ENCODE data around the gene CBX8. TPM values are rescaled to one million over a fixed set of nuclear protein-coding genes. Genes with fewer than 3 reads are reported as not detected.
A peak's percentile ranks its signal among the peaks of the same experiment; 100 is the strongest.

Gene CBX8
- total RNA-seq, 1 donor from 2014 or later: 7.5 TPM

DNA sequence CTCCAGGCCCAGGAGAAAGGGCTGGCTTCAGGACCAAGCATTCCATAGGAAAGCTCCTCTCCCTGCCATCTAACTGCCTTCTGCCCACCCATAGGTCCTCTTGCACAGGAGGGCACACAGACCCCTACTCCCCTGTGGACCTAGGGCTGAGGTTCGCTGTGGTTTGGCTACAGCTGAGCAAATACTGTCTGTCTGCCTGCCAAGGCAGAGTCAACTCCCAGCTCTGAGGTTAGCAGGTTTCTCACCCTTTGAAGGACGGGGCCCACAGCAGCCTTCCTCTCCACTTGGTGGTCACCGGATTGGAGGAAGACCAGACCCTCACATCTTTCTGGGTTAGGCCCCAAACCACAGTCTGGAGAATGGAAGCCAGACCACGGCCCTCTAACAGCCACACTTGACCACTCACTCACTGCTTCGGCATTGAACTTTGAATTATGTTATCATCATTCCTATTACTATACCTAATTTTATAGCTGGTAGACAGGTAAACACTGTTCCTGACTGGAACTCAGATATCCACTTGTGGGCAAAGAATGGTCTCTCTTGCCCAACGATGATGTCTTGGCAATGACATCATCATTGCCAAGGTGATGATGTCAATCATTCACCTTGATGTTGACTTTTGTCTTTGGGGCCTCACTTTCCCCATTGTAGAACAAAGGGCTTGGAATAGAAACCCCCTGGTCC, 28.2 kb upstream of the CBX8 start:
- intact Hi-C loops (cut with micrococcal nuclease): no loop called here

GRCh38 chr17:79824234-79824633, 27.4 kb upstream of the CBX8 start:
- no peaks in the 10 kb centered on the region for H3K9me3 ChIP-seq (replicated peaks)
- intact Hi-C loops (cut with micrococcal nuclease): no loop called here
- H3K36me3 ChIP-seq: no peaks in the 10 kb centered on the region
- peaks cover 8% of the 10 kb centered on the region for H3K27me3 ChIP-seq (ENCODE audit: low read depth)
- H3K27ac ChIP-seq (replicated peaks): no peak overlapping the region
- peaks cover 32% of the 10 kb centered on the region for H3K4me1 ChIP-seq
- no peak for TF ChIP-seq CTCF (IDR thresholded peaks at IDR 0.05; ENCODE audit: borderline replicate concordance)
- no peak overlapping the region for H3K4me3 ChIP-seq
- DNase-seq: no peak

More for the DNA sequence above, 28.2 kb upstream of the CBX8 start:
- Histone ChIP-seq H3K27me3 (ENCODE audit: low read depth) (peaks cover 8% of the 10 kb centered on the region), H3K27ac (replicated peaks) (no peak overlapping the region), H3K4me1 (peaks cover 33% of the 10 kb centered on the region), H3K36me3 (no peaks in the 10 kb centered on the region), H3K9me3 (replicated peaks) (no peaks in the 10 kb centered on the region), H3K4me3 (no peak overlapping the region)
- TF ChIP-seq CTCF (IDR thresholded peaks at IDR 0.05; ENCODE audit: borderline replicate concordance): no peak
- no peak for DNase-seq

DNA sequence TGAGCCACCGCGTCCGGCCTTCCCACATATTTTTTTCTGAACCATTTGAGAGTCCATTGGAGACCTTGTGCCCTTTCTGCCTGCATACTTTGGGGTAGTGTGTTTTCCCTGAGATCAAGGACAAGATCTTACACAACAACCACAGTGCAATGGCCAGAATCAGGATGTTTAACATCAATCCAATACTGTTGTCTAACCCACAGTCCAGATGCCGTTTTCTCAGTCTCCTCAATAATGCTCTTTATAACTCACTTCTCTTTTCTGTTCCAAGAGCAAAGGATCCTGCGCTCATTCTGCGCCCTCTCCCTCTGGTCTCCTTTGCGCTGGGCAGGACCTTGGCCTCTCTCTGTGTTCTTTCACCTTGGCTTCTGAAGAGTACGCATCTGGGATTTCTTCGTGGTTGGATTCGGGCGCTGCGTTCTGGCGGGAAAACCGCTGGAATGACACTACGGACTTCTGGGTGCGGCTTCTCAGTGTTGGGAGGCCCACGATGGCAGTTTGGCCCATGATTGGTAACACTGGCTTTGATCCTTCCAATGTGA, 25.8 kb upstream of the CBX8 start:
- intact Hi-C loops (cut with micrococcal nuclease): no loop called here
- Histone ChIP-seq H3K36me3 (no peaks in the 10 kb centered on the region), H3K9me3 (replicated peaks) (no peaks in the 10 kb centered on the region), H3K27me3 (ENCODE audit: low read depth) (peaks cover 21% of the 10 kb centered on the region), H3K27ac (replicated peaks) (no peak overlapping the region), H3K4me3 (no peak overlapping the region), H3K4me1 (peaks cover 34% of the 10 kb centered on the region)
- no peak for TF ChIP-seq CTCF (IDR thresholded peaks at IDR 0.05; ENCODE audit: borderline replicate concordance)
- DNase-seq: no peak

DNA sequence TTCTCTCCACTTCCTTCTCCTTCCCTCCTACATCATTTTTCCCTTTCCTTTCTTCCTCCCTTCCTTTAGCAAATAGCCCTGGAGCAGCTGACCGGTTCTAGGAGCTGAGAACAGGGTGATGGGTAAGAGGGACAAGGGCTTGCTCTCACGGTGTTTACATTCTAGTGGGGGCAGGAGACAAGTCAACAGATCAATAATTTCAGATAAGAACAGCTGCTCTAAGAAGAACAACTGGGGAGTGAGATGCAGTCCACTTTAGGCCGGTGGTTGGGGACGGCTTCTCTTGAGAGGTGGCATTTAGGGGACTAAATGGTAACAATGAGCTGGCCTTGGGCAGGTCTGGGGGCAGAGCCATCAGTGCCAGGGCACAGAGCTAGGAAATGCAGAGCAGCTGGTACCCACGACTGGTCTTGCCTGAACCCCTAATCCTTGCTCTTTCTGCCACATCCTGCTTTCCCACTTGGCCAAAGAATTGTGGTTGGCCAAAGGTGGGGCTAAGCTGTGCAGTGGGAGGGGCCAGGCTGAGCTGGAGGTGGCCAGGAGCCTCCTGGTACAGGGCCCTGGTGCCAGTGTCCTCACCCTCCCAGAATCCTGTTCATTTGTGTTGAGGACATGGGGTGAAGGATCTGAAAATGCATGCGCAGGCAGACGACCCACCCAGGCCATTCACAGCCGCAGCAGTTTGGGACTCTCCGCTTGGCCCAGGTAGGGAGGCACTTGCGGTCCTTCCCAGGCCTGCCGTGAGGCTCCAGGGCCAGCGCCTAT, 24.6 kb upstream of the CBX8 start:
- Histone ChIP-seq H3K36me3 (no peaks in the 10 kb centered on the region), H3K4me3 (no peak overlapping the region), H3K4me1 (peaks cover 34% of the 10 kb centered on the region), H3K9me3 (replicated peaks) (no peaks in the 10 kb centered on the region), H3K27ac (replicated peaks) (peak overlapping the region; percentile 76), H3K27me3 (ENCODE audit: low read depth) (peaks cover 32% of the 10 kb centered on the region)
- no peak for TF ChIP-seq CTCF (IDR thresholded peaks at IDR 0.05; ENCODE audit: borderline replicate concordance)
- intact Hi-C loops (cut with micrococcal nuclease): no loop called here
- no peak for DNase-seq

- no peak for TF ChIP-seq CTCF (IDR thresholded peaks at IDR 0.05; ENCODE audit: borderline replicate concordance)
- H3K36me3 ChIP-seq: no peaks in the 10 kb centered on the region
- H3K4me3 ChIP-seq: no peak overlapping the region
- intact Hi-C loops (cut with micrococcal nuclease): no loop called here
- H3K4me1 ChIP-seq: peaks cover 34% of the 10 kb centered on the region
- H3K9me3 ChIP-seq (replicated peaks): no peaks in the 10 kb centered on the region
- no peak for DNase-seq
- peaks cover 38% of the 10 kb centered on the region for H3K27me3 ChIP-seq (ENCODE audit: low read depth)
- H3K27ac ChIP-seq (replicated peaks): peak overlapping the region; percentile 76
These were observed 24.1 kb upstream of the CBX8 start for GRCh38 chr17:79820959-79821330.

All from left ventricle myocardium inferior (tissue), 1 donor.